ENCODE measurements around the gene GARIN5B. TPM values are rescaled to one million over a fixed set of nuclear protein-coding genes. Genes with fewer than 3 reads are reported as not detected.
A peak's percentile ranks its signal among the peaks of the same experiment; 100 is the strongest.

GARIN5B gene
- total and polyA plus RNA-seq, 8 donors, result 0.04 to 0.06 TPM; not detected in 6

DNA sequence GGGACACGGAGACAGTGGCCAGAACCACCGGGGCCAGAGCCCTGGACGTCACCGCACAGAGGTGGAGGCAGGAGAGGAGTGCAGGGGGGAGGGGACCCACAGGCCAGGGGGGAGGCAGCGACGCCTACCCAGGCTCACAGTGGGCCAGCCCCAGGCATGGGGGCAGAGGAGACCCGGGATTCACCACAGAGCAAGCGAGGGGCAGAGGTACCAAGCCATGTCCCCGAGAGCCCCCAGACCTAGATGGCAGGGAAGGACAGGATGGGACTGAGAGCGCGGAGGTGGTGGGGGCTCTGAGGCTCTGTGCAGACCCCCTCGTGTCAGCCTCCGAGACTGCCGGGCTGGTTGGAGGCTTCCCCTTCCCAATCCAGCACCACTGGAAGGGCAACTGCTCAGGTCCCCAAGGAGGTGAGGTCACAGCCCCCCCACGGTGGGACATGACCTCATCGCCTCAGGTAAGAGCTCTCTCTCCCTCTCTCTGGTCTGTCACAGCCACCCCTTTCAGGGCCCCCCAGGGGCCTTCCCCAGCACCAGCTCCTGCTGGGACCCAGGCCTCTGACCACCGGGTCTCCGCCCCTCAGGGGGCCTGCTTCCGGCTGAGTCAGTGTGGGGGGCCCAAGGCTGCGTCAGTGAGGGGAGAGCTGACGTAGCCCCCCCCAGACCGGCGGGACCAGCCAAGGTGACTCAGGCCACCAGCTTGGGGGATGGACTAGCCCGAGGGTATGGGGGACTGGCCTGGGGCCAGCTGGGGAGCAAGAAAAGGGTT, 9.4 kb upstream of the GARIN5B start:
- no peak for ATAC-seq
- Histone ChIP-seq H3K4me1 (peaks cover 5 to 11% of the 10 kb centered on the region in 2 donors), H3K4me3 (no peak overlapping the region), H3K27ac (no peak overlapping the region), H3K27me3 (peaks cover 37 to 97% of the 10 kb centered on the region in 2 donors), H3K9me3 (no peaks in the 10 kb centered on the region), H3K36me3 (no peaks in the 10 kb centered on the region)
- TF ChIP-seq CTCF (IDR thresholded peaks at IDR 0.05), result no peak
- DNase-seq, result no peak
- intact Hi-C loops (cut with DNase I), result no loop called here

DNA sequence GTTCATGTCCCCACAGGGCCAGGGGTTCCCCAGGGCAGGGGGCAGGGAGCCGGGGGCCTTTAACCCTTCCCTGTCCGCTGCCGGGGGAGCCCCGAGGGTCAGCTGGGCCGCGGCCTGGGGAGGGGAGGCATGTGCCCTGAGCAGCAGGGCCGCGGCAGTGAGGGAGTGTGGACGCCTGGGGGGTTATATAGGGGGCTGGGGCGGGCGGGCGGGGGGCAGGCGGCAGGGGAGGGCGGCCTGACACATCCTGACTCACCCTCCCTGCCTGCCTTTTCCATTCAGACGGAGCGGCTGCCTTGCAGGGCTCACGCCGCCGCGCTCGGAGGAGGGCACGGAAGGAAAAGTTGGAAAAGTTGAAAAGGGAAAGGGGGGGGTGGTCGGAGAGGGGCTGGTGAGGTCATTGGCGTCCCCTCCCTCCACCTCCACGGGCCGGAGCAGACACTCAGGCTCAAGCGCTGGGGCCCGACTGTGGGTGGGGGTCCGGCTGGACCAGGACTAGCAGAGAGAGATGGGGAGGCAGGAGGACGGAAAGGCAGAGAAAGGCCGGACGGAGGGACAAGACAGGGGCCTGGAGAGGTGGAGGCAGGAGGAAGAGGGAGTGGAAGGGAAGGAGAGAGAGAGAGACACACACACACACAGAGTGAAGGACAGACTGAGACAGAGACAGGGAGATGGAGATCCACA, 7.4 kb upstream of the GARIN5B start, which contains the start of gene IL11:
IL11 (minus strand) TSS at position 159 of the 684 bp plus-strand sequence; CDS start at position 6, 153 bp downstream.
- no peak for TF ChIP-seq CTCF (IDR thresholded peaks at IDR 0.05)
- Histone ChIP-seq H3K4me1 (peaks cover 5 to 11% of the 10 kb centered on the region in 2 donors), H3K27me3 (peaks cover 32 to 86% of the 10 kb centered on the region in 2 donors), H3K4me3 (no peak within 1 kb of the TSS), H3K9me3 (no peaks in the 10 kb centered on the region), H3K36me3 (no peaks in the 10 kb centered on the region), H3K27ac (no peak within 1 kb of the TSS)
- DNase-seq (no peak), ATAC-seq (no peak)
- intact Hi-C loops (cut with DNase I), result no loop called here

GRCh38 chr19:55369653-55370304, 6.7 kb upstream of the GARIN5B start:
- Histone ChIP-seq H3K4me1 (peaks cover 5 to 11% of the 10 kb centered on the region in 2 donors), H3K9me3 (no peaks in the 10 kb centered on the region), H3K36me3 (no peaks in the 10 kb centered on the region), H3K4me3 (no peak overlapping the region), H3K27ac (no peak overlapping the region), H3K27me3 (peaks cover 32 to 81% of the 10 kb centered on the region in 2 donors)
- ATAC-seq, result peak; percentile 34
- intact Hi-C loops (cut with DNase I), result no loop called here
- no peak for DNase-seq
- TF ChIP-seq CTCF (IDR thresholded peaks at IDR 0.05), result no peak

GRCh38 chr19:55368701-55369563, 5.9 kb upstream of the GARIN5B start:
- intact Hi-C loops (cut with DNase I), result no loop called here
- no peak for TF ChIP-seq CTCF (IDR thresholded peaks at IDR 0.05)
- ATAC-seq (peak; percentile 77), DNase-seq (peak in 1 of 4 donors; percentile 81)
- peaks cover 5 to 11% of the 10 kb centered on the region in 2 donors for H3K4me1 ChIP-seq
- peaks cover 32 to 72% of the 10 kb centered on the region in 2 donors for H3K27me3 ChIP-seq
- no peak overlapping the region for H3K27ac ChIP-seq
- H3K36me3 ChIP-seq, result no peaks in the 10 kb centered on the region
- H3K4me3 ChIP-seq, result no peak overlapping the region
- H3K9me3 ChIP-seq, result no peaks in the 10 kb centered on the region
